Lower lobe of right lung (tissue), 2 donors: ENCODE measurements around the gene KRT6A. TPM values are rescaled to one million over a fixed set of nuclear protein-coding genes. Genes with fewer than 3 reads are reported as not detected.
"Not testable (repeated sequence)": the region's sequence is repeated elsewhere in the genome, so short reads cannot be mapped to it uniquely, and the experiment has no call there.

ENCODE experiments used
- ATAC-seq, 2 donors: fragments of 200-7000 bp; cut with Tn5 transposase; one replicate each; pipeline ENCODE4 v1.9.1; 2020 to 2022; ENCODE audit warnings: mild to moderate bottlenecking in 2 of 2, moderate library complexity in 2 of 2
- DNase-seq: peaks from one replicate; pipeline ENCODE4 v3.0.0-alpha.2; 2020
- H3K27ac ChIP-seq: fragments of 200-600 bp; one replicate; pipeline ENCODE4 v1.8.0; 2022
- H3K27me3 ChIP-seq: fragments of 200-600 bp; one replicate; pipeline ENCODE4 v1.8.0; 2022; ENCODE audit warnings: low read depth
- H3K36me3 ChIP-seq: fragments of 200-600 bp; one replicate; pipeline ENCODE4 v1.8.0; 2022; ENCODE audit warnings: mild to moderate bottlenecking
- H3K4me1 ChIP-seq: fragments of 200-600 bp; one replicate; pipeline ENCODE4 v1.8.0; 2022
- H3K4me3 ChIP-seq: fragments of 200-600 bp; one replicate; pipeline ENCODE4 v1.8.0; 2022; ENCODE audit warnings: mild to moderate bottlenecking
- H3K9me3 ChIP-seq: fragments of 200-600 bp; one replicate; pipeline ENCODE4 v1.8.0; 2022
- CTCF ChIP-seq: fragments of 200-600 bp; IDR thresholded peaks from one replicate; pipeline ENCODE4 v1.8.0; 2022; ENCODE audit warnings: antibody characterized with exemption, mild to moderate bottlenecking
- intact Hi-C: fragments of 100-400 bp; cut with DNase I; formaldehyde crosslinking; loops from one replicate; pipeline ENCODE4 v1.11.0; 2022
- total RNA-seq: library from RNA; stranded (reverse); fragmentation: NEBNext Ultra II Directional; extraction: Animal tissue kit (Norgen Biotek cat#: 25700); gene quantifications from one replicate; pipeline ENCODE4 v1.2.1, GENCODE V29; 2021
- donor health status: DM: no; HTN: yes; CAD: no; lungs with severe emphysema.

The KRT6A gene
- total RNA-seq, 1 donor from 2014 or later = 0.74 TPM

- ATAC-seq = no peak
- no peaks in the 10 kb centered on the region for H3K9me3 ChIP-seq
These were observed 15.2 kb upstream of the KRT6A start for GRCh38 chr12:52508211-52508610.

GRCh38 chr12:52506858-52507715, 14.0 kb upstream of the KRT6A start:
- Histone ChIP-seq H3K27me3 (peaks cover 5% of the 10 kb centered on the region), H3K9me3 (no peaks in the 10 kb centered on the region), H3K4me3 (no peak overlapping the region), H3K27ac (no peak overlapping the region), H3K4me1 (peaks cover 6% of the 10 kb centered on the region), H3K36me3 (no peaks in the 10 kb centered on the region)
- TF ChIP-seq CTCF = peak; percentile 61
- no peak for DNase-seq
- intact Hi-C loops = no loop called here
- peak; percentile 72 to 75 for ATAC-seq

More at GRCh38 chr12:52508211-52508610, 15.2 kb upstream of the KRT6A start:
- Histone ChIP-seq H3K27ac (no peak overlapping the region), H3K36me3 (no peaks in the 10 kb centered on the region), H3K4me1 (peaks cover 6% of the 10 kb centered on the region), H3K27me3 (peaks cover 13% of the 10 kb centered on the region), H3K4me3 (no peak overlapping the region)
- no peak for TF ChIP-seq CTCF
- intact Hi-C loops = no loop called here
- DNase-seq = no peak

- no peak for ATAC-seq
- Histone ChIP-seq H3K27me3 (no peaks in the 10 kb centered on the region), H3K27ac (no peak overlapping the region), H3K9me3 (no peaks in the 10 kb centered on the region), H3K36me3 (no peaks in the 10 kb centered on the region), H3K4me1 (peaks cover 6% of the 10 kb centered on the region), H3K4me3 (no peak overlapping the region)
- intact Hi-C loops = no loop called here
- TF ChIP-seq CTCF = no peak
- DNase-seq = no peak
These were observed 9.8 kb upstream of the KRT6A start for GRCh38 chr12:52502877-52503276.

- DNase-seq (no peak), ATAC-seq (no peak)
- Histone ChIP-seq H3K4me1 (no peaks in the 10 kb centered on the region), H3K9me3 (no peaks in the 10 kb centered on the region), H3K4me3 (no peak overlapping the region), H3K27me3 (no peaks in the 10 kb centered on the region), H3K27ac (no peak overlapping the region), H3K36me3 (no peaks in the 10 kb centered on the region)
- intact Hi-C loops = no loop called here
- TF ChIP-seq CTCF = no peak
These were observed 8.4 kb upstream of the KRT6A start for GRCh38 chr12:52501490-52501889.

GRCh38 chr12:52500574-52500973, 7.5 kb upstream of the KRT6A start:
- intact Hi-C loops, H3K36me3 ChIP-seq, H3K27me3 ChIP-seq, ATAC-seq, H3K4me3 ChIP-seq, H3K4me1 ChIP-seq, DNase-seq, H3K27ac ChIP-seq, H3K9me3 ChIP-seq: not testable (repeated sequence)

- DNase-seq (no peak), ATAC-seq (no peak)
- H3K27me3 ChIP-seq = no peaks in the 10 kb centered on the region
- H3K4me3 ChIP-seq = no peak overlapping the region
- intact Hi-C loops = no loop called here
- TF ChIP-seq CTCF = no peak
- no peak overlapping the region for H3K27ac ChIP-seq
- peaks cover 11% of the 10 kb centered on the region for H3K4me1 ChIP-seq
- no peaks in the 10 kb centered on the region for H3K9me3 ChIP-seq
- no peaks in the 10 kb centered on the region for H3K36me3 ChIP-seq
These were observed 6.9 kb upstream of the KRT6A start for GRCh38 chr12:52499806-52500560.
